ENCODE results near the gene NRXN3. TPM values are rescaled to one million over a fixed set of nuclear protein-coding genes. Genes with fewer than 3 reads are reported as not detected.

Gene NRXN3
- total and polyA plus RNA-seq, 4 donors: 1.5 to 16.6 (median 7.7) TPM

DNA sequence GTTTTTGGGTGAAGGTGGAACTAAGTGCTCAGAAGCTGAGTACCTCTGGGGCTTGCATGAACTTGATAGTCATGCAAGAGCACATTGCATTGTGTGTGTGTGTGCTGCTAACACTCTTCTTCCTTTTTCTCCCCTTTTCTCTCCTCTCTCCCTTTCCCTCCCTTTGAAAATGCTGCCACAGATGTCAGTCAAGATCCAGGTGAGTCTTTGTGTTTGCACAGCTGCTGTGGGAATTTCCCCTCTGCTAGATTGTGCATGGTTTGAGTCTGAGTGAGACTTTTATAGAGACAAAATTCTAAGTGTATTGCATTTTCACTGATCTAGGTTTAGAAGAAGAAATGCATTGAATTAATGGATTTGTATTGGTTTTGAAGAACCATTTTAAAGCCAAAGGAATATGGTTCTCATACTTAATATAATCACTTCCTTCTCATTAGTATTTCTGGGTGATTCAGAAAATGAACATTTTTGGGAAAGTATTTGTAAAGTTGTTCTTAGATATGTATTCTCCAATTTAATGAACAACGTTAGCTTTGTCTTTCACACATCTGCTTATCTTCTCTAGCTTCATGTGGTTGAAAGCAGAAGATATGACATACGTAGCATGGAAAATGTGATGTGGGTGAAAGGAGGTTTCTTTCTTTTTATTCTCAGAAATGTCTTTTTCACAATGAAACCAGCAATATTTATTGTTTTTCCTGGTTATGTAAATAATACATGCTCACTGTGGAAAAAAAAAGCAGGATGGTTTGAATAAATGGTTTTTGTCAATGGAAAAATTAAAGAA lies 108.5 kb downstream of the NRXN3 start:
- ATAC-seq (ENCODE audit: low FRiP score): no peak
- H3K4me3 ChIP-seq (ENCODE audit: low read length in 2 of 2): no peak overlapping the region
- 57 to 67% methylated on average over 2 of the region's 2 CpGs for WGBS, 2 donors

DNA sequence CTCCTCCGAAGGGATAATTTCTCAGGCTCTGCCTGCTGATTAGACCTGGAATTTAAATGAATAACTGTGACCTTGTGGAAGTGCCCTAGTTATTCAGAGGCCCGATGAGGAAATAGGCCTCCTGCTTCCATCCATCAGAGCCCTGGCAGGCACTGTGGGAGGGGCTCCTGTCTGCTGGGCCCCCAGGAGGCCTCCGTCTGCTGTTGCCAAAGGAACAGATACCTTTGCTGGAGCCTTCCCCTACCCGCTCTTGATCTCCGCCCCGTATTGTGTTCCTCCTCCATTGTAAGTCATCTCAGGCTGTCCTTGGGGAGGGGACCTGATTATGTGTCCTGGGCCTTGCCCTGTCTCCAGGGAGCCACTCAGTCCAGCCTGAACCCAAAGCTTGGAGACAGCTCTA lies 112.3 kb downstream of the NRXN3 start:
- no peak for DNase-seq
- 35 to 38% methylated on average over 6 of the region's 6 CpGs for WGBS, 2 donors
- H3K36me3 ChIP-seq (ENCODE audit: control insufficient read depth in 1 of 2, insufficient read depth in 2 of 2, low read length in 1 of 2): no peaks in the 10 kb centered on the region
- no peak overlapping the region for H3K27ac ChIP-seq (ENCODE audit: low read depth in 1 of 2, low read length in 2 of 2)
- intact Hi-C loops (cut with DNase I): no loop called here
- H3K4me3 ChIP-seq (ENCODE audit: low read length in 2 of 2): no peak overlapping the region
- no peaks in the 10 kb centered on the region for H3K4me1 ChIP-seq (ENCODE audit: control insufficient read depth in 1 of 2, insufficient read depth in 2 of 2, low read length in 2 of 2)
- peaks cover 0 to 2% of the 10 kb centered on the region in 2 donors for H3K27me3 ChIP-seq (ENCODE audit: control insufficient read depth in 1 of 2, insufficient read depth in 2 of 2, low read length in 1 of 2)
- H3K9me3 ChIP-seq (ENCODE audit: control insufficient read depth, low read length): no peaks in the 10 kb centered on the region
- ATAC-seq (ENCODE audit: low FRiP score): no peak

More for the DNA sequence above, 108.5 kb downstream of the NRXN3 start:
- Histone ChIP-seq H3K27me3 (ENCODE audit: control insufficient read depth in 1 of 2, insufficient read depth in 2 of 2, low read length in 1 of 2) (peaks cover 0 to 2% of the 10 kb centered on the region in 2 donors), H3K9me3 (ENCODE audit: control insufficient read depth, low read length) (no peaks in the 10 kb centered on the region), H3K36me3 (ENCODE audit: control insufficient read depth in 1 of 2, insufficient read depth in 2 of 2, low read length in 1 of 2) (no peaks in the 10 kb centered on the region), H3K27ac (ENCODE audit: low read depth in 1 of 2, low read length in 2 of 2) (no peak overlapping the region), H3K4me1 (ENCODE audit: control insufficient read depth in 1 of 2, insufficient read depth in 2 of 2, low read length in 2 of 2) (no peaks in the 10 kb centered on the region)
- intact Hi-C loops (cut with DNase I): no loop called here
- no peak for DNase-seq

DNA sequence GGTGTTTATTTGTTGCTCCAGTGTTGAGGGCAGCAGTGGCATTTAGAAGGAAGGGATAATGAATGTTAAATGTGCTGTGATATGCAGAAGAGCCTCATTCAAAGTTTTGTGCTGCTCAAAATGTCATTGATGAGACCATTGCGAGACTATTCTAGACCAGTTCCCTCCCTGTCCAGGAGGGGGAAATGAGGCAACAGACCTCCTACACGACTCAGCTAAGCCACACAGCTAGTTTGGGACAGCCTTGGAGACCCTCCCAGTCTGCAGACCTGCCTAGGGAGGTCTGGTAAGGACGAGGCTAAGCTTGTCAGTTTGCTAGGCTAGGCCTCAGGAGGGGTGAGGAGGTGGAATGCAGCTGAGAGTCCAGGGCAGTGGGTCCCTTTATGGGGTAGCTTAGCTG lies 116.0 kb downstream of the NRXN3 start:
- ATAC-seq (ENCODE audit: low FRiP score) (no peak), DNase-seq (no peak)
- Histone ChIP-seq H3K27ac (ENCODE audit: low read depth in 1 of 2, low read length in 2 of 2) (no peak overlapping the region), H3K27me3 (ENCODE audit: control insufficient read depth in 1 of 2, insufficient read depth in 2 of 2, low read length in 1 of 2) (no peaks in the 10 kb centered on the region), H3K36me3 (ENCODE audit: control insufficient read depth in 1 of 2, insufficient read depth in 2 of 2, low read length in 1 of 2) (no peaks in the 10 kb centered on the region), H3K9me3 (ENCODE audit: control insufficient read depth, low read length) (no peaks in the 10 kb centered on the region), H3K4me1 (ENCODE audit: control insufficient read depth in 1 of 2, insufficient read depth in 2 of 2, low read length in 2 of 2) (no peaks in the 10 kb centered on the region), H3K4me3 (ENCODE audit: low read length in 2 of 2) (no peak overlapping the region)
- intact Hi-C loops (cut with DNase I): no loop called here
- WGBS, 2 donors: 44 to 48% methylated on average over 3 of the region's 3 CpGs

DNA sequence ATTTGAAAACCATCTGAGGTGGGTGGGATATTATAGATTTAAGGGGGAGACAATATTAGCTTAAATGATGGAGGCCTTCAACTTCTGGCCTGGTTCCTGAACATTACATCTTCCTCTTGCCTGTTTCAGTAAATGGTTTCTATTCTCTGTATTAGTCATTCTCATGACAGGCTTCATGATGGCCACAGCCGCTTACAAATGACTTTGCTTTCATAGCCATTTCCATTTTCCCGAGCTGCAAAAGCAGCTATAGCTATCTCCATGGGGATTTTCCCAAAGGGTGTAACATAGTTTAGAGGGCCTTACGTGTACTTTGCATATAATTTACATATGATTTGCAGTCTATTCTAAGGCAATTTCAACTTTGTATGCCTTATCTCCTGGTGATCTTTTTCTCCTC lies 121.8 kb downstream of the NRXN3 start:
- Histone ChIP-seq H3K4me3 (ENCODE audit: low read length in 2 of 2) (no peak overlapping the region), H3K9me3 (ENCODE audit: control insufficient read depth, low read length) (no peaks in the 10 kb centered on the region), H3K27me3 (ENCODE audit: control insufficient read depth in 1 of 2, insufficient read depth in 2 of 2, low read length in 1 of 2) (no peaks in the 10 kb centered on the region), H3K4me1 (ENCODE audit: control insufficient read depth in 1 of 2, insufficient read depth in 2 of 2, low read length in 2 of 2) (no peaks in the 10 kb centered on the region), H3K27ac (ENCODE audit: low read depth in 1 of 2, low read length in 2 of 2) (no peak overlapping the region), H3K36me3 (ENCODE audit: control insufficient read depth in 1 of 2, insufficient read depth in 2 of 2, low read length in 1 of 2) (no peaks in the 10 kb centered on the region)
- ATAC-seq (ENCODE audit: low FRiP score) (no peak), DNase-seq (no peak)
- intact Hi-C loops (cut with DNase I): no loop called here
- 29 to 32% methylated on average over 3 of the region's 3 CpGs for WGBS, 2 donors

DNA sequence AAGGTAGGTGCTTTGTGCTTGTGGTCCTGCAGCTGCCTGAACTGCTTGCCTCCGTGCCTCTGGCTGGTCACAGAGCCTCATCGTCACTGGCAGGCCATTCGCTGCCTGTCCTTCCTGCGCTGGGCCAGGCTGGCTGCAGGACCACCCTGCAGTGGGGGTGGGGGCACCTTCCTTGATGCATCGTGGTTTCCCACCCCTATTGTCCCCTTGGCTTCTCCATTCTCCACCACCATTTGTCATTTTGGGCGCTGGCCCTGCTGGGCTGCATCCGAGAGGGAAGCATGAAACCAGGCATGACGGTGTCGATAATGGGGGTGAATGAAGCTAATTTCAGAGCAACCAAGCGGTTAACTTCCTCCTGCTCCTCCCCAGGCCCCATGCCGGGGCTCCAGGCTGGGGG lies 127.7 kb downstream of the NRXN3 start:
- no peak overlapping the region for H3K27ac ChIP-seq (ENCODE audit: low read depth in 1 of 2, low read length in 2 of 2)
- H3K36me3 ChIP-seq (ENCODE audit: control insufficient read depth in 1 of 2, insufficient read depth in 2 of 2, low read length in 1 of 2): no peaks in the 10 kb centered on the region
- WGBS, 2 donors: 44 to 51% methylated on average over 11 of the region's 11 CpGs
- DNase-seq: no peak
- no peak overlapping the region for H3K4me3 ChIP-seq (ENCODE audit: low read length in 2 of 2)
- H3K4me1 ChIP-seq (ENCODE audit: control insufficient read depth in 1 of 2, insufficient read depth in 2 of 2, low read length in 2 of 2): no peaks in the 10 kb centered on the region
- H3K9me3 ChIP-seq (ENCODE audit: control insufficient read depth, low read length): no peaks in the 10 kb centered on the region
- intact Hi-C loops (cut with DNase I): no loop called here
- ATAC-seq (ENCODE audit: low FRiP score): no peak
- H3K27me3 ChIP-seq (ENCODE audit: control insufficient read depth in 1 of 2, insufficient read depth in 2 of 2, low read length in 1 of 2): no peaks in the 10 kb centered on the region

DNA sequence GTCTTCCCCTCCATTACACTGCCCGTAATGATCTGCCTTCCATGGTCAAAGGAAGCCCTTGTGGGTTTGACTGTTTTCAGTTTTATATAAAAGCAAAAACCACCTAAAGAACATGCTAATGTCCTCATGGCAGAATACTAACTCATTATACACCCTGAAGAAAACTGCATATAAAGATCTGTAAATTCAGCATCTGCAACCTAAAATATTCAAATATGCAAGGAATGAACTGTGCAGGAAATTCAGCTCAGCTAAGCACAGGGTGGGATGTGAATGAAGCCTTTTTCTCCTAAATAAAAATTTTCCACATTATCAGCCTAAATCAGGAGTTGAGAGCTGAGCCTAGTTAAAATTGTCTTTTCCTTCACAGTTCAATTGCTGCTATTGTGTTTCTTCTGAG lies 128.1 kb downstream of the NRXN3 start:
- H3K27ac ChIP-seq (ENCODE audit: low read depth in 1 of 2, low read length in 2 of 2): no peak overlapping the region
- no peaks in the 10 kb centered on the region for H3K9me3 ChIP-seq (ENCODE audit: control insufficient read depth, low read length)
- no peaks in the 10 kb centered on the region for H3K4me1 ChIP-seq (ENCODE audit: control insufficient read depth in 1 of 2, insufficient read depth in 2 of 2, low read length in 2 of 2)
- H3K4me3 ChIP-seq (ENCODE audit: low read length in 2 of 2): no peak overlapping the region
- DNase-seq (no peak), ATAC-seq (ENCODE audit: low FRiP score) (no peak)
- intact Hi-C loops (cut with DNase I): no loop called here
- no peaks in the 10 kb centered on the region for H3K27me3 ChIP-seq (ENCODE audit: control insufficient read depth in 1 of 2, insufficient read depth in 2 of 2, low read length in 1 of 2)
- WGBS, 2 donors: 22 to 27% methylated on average over 1 of the region's 1 CpG
- H3K36me3 ChIP-seq (ENCODE audit: control insufficient read depth in 1 of 2, insufficient read depth in 2 of 2, low read length in 1 of 2): no peaks in the 10 kb centered on the region

DNA sequence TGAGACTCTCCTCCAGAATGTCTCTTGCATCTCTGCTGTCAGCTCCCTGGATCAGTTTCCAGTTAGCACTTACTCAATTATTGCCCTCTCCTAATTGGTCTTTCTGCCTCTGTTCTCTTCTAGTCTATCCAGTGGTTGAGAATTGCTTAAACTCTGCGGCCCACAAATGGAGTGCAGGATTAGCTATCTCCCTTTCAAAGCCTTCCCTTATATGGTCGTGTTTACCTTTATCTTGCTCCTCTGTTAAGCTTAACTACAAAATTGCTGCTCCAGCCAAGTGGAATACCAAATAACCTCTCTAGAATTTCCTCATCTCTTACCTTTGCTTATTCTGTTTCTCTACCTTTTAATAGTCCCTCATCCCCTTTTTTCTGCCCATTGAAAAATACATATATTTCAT lies 132.7 kb downstream of the NRXN3 start:
- H3K9me3 ChIP-seq (ENCODE audit: control insufficient read depth, low read length): no peaks in the 10 kb centered on the region
- H3K36me3 ChIP-seq (ENCODE audit: control insufficient read depth in 1 of 2, insufficient read depth in 2 of 2, low read length in 1 of 2): no peaks in the 10 kb centered on the region
- no peak overlapping the region for H3K27ac ChIP-seq (ENCODE audit: low read depth in 1 of 2, low read length in 2 of 2)
- WGBS, 2 donors: 33 to 50% methylated on average over 2 of the region's 2 CpGs
- H3K4me3 ChIP-seq (ENCODE audit: low read length in 2 of 2): no peak overlapping the region
- no peaks in the 10 kb centered on the region for H3K4me1 ChIP-seq (ENCODE audit: control insufficient read depth in 1 of 2, insufficient read depth in 2 of 2, low read length in 2 of 2)
- ATAC-seq (ENCODE audit: low FRiP score): no peak
- no peaks in the 10 kb centered on the region for H3K27me3 ChIP-seq (ENCODE audit: control insufficient read depth in 1 of 2, insufficient read depth in 2 of 2, low read length in 1 of 2)
- DNase-seq: no peak
- intact Hi-C loops (cut with DNase I): no loop called here

DNA sequence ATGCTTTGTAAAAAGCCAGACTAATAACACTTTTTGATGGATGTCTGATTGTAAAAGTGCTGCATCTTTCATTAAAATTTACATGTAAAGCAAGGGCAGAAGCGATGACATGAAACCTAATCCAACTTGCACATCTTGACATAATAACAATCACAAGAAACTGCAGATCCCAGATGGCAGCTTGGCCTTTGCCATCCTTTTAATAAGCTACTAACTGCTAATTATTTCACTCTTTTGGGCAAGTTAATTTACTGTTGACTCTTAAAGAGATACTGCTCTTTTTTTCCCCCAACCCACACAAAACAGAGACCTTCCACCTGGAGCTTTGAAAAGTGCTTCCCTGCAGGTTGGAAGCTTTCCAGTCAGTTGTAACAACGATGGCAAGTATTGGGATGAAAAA lies 137.5 kb downstream of the NRXN3 start:
- DNase-seq: no peak
- Histone ChIP-seq H3K27ac (ENCODE audit: low read depth in 1 of 2, low read length in 2 of 2) (no peak overlapping the region), H3K4me1 (ENCODE audit: control insufficient read depth in 1 of 2, insufficient read depth in 2 of 2, low read length in 2 of 2) (no peaks in the 10 kb centered on the region), H3K9me3 (ENCODE audit: control insufficient read depth, low read length) (no peaks in the 10 kb centered on the region), H3K4me3 (ENCODE audit: low read length in 2 of 2) (no peak overlapping the region), H3K27me3 (ENCODE audit: control insufficient read depth in 1 of 2, insufficient read depth in 2 of 2, low read length in 1 of 2) (peaks cover 0 to 2% of the 10 kb centered on the region in 2 donors), H3K36me3 (ENCODE audit: control insufficient read depth in 1 of 2, insufficient read depth in 2 of 2, low read length in 1 of 2) (no peaks in the 10 kb centered on the region)
- no peak for ATAC-seq (ENCODE audit: low FRiP score)
- intact Hi-C loops (cut with DNase I): no loop called here
- 38 to 43% methylated on average over 2 of the region's 2 CpGs for WGBS, 2 donors

DNA sequence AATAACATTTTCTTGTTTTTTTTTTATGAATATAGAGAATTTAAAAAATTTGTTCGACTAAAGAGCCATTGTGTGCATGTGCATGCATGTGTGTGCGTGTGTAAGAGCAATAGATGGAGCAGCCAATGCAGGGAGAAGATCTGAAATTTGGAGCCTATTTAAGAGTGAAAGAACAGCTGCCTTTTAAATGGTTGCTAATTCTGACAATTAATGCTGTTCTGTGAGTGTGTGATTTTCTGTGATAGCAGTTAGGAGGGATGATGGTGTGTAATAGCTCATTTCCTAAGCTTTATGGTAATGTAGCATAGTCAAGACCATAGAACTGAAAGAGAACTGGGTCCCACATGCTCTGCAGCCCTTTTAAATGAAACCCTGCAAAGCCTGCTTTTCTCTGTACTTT lies 137.9 kb downstream of the NRXN3 start:
- peaks cover 0 to 2% of the 10 kb centered on the region in 2 donors for H3K27me3 ChIP-seq (ENCODE audit: control insufficient read depth in 1 of 2, insufficient read depth in 2 of 2, low read length in 1 of 2)
- 40 to 55% methylated on average over 2 of the region's 2 CpGs for WGBS, 2 donors
- intact Hi-C loops (cut with DNase I): no loop called here
- no peak overlapping the region for H3K27ac ChIP-seq (ENCODE audit: low read depth in 1 of 2, low read length in 2 of 2)
- DNase-seq (no peak), ATAC-seq (ENCODE audit: low FRiP score) (no peak)
- no peaks in the 10 kb centered on the region for H3K9me3 ChIP-seq (ENCODE audit: control insufficient read depth, low read length)
- no peak overlapping the region for H3K4me3 ChIP-seq (ENCODE audit: low read length in 2 of 2)
- H3K4me1 ChIP-seq (ENCODE audit: control insufficient read depth in 1 of 2, insufficient read depth in 2 of 2, low read length in 2 of 2): no peaks in the 10 kb centered on the region
- no peaks in the 10 kb centered on the region for H3K36me3 ChIP-seq (ENCODE audit: control insufficient read depth in 1 of 2, insufficient read depth in 2 of 2, low read length in 1 of 2)
